Erythroblast (primary cell): ENCODE results near the gene ATG7.

ENCODE experiments used
- GATA1 ChIP-seq: IDR thresholded peaks from 2 replicates; pipeline ENCODE4 v1.6.1; 2011; ENCODE audit warnings: low read depth, mild to moderate bottlenecking, control low read depth, low read length, moderate library complexity
- POLR2A ChIP-seq: IDR thresholded peaks from 2 replicates; pipeline ENCODE4 v1.6.1; 2011; ENCODE audit warnings: mild to moderate bottlenecking, low read length

- no peak for TF ChIP-seq POLR2A
- no peak for TF ChIP-seq GATA1
Measured at GRCh38 chr3:11570789-11571495, 298.7 kb downstream of the ATG7 start.
